GM20000 (cell line): Measurements from ENCODE around the gene TEAD4.
A peak's percentile ranks its signal among the peaks of the same experiment; 100 is the strongest.

Experiments
- DNase-seq: peaks from one replicate; pipeline ENCODE4 v3.0.0; 2012; ENCODE audit warnings: low spot score
- TF ChIP-seq, protein P1 (sequence below): IDR thresholded peaks from 2 replicates; pipeline ENCODE4 v1.5.1; 2012; ENCODE audit warnings: mild to moderate bottlenecking, control low read depth; ENCODE audit errors: extremely low read depth, missing control alignments

TEAD4 gene

DNA sequence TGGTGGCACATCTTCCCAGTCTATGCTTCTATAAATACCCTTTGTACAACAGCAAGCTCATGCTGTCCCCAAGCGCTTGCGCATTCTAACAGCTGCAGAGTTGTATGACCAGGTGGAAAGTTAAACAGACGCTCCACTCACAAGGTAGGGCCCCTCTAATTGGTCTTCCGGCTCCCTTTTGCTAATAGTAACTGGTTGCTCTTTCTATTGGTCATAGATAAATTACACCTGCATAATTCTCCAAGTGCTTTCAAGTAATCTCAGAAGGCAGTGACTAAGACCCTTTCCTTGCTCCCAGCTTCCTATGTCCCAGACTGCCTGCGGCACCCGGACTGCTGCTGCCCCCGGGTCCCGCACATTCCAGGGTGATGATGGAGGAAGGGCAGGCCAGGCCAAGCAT lies 111.9 kb downstream of the TEAD4 start:
- TF ChIP-seq, protein P1, sequence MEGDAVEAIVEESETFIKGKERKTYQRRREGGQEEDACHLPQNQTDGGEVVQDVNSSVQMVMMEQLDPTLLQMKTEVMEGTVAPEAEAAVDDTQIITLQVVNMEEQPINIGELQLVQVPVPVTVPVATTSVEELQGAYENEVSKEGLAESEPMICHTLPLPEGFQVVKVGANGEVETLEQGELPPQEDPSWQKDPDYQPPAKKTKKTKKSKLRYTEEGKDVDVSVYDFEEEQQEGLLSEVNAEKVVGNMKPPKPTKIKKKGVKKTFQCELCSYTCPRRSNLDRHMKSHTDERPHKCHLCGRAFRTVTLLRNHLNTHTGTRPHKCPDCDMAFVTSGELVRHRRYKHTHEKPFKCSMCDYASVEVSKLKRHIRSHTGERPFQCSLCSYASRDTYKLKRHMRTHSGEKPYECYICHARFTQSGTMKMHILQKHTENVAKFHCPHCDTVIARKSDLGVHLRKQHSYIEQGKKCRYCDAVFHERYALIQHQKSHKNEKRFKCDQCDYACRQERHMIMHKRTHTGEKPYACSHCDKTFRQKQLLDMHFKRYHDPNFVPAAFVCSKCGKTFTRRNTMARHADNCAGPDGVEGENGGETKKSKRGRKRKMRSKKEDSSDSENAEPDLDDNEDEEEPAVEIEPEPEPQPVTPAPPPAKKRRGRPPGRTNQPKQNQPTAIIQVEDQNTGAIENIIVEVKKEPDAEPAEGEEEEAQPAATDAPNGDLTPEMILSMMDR, result no peak

DNA sequence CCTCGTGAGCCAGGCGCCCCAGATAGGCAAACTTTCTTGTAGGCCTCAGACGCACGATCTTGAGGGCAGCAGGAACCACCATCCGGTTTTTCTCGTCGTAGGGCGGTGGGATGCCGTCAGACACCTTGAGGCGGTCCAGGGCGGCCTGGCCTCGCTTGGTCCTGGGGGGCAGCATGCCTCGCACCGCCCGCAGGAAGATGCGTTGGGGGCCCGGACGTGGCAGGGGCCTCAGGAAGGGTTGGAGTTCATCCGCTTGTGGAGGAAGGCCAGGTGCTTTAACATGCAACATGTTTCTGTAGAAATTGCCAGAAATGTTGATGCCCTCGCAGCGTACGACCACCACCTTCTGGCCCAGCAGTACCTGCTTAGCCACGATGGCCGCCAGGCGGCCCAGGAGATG lies 112.5 kb downstream of the TEAD4 start:
- no peak for DNase-seq
- TF ChIP-seq, protein P1, result no peak

More for the DNA sequence above, 111.9 kb downstream of the TEAD4 start:
- DNase-seq, result no peak

DNA sequence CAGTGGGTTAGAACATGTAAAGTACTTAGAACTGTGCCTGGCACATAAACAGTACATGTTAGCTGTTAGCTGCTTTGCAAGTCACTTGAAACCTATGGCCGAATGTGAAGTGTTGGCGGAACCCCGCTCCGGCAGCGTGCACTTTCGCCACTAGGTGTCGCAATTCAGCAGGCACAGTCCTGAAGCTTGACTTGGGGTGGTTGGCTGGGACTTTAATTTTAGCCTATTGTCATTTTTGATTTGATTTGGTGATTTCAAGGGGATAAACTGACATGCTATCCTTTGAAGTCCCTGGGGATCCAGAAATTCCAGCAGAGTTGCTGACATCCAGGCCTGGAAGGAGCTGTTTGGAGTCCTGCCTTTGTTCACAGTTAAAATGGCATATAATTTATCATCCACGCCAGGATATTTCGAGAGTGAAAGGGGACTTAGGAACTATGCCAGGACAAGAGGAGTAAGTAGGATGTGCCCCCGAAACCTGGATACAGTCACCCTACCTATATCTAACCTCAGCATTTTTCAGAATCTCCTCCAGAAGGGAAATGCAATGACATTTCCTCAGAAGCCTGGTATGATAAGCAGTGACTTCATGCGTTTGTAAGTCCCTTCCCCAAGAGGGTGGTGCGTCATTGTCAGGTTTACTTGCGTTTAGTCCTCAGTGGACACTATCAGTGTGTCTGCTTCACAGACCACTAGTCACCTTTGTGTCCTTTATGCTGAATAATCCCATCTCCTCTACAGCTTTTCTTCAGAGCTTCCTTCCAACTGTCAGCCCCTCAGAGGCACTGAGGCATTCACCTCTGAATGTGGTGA lies 114.4 kb downstream of the TEAD4 start:
- DNase-seq, result peak; percentile 93

DNA sequence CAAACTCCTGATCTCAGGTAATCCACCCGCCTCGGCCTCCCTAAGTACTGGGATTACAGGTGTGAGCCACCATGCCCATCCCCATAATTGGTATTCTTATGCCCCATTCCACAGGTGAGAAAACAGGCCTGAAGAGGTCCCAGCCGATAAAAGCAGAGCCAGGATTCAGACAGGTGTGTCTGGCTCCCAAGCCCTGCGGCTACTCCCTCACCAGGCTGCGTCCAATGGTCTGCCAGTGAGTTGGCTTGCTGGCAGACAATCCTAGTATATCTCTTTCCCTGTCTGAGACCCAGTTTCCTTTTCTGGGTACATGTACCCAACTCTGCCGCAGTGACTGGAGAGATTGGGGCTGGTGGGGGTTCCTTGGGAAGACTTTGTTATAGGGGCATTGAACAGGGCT lies 116.1 kb downstream of the TEAD4 start:
- no peak for DNase-seq
- TF ChIP-seq, protein P1, result no peak

More for the DNA sequence above, 114.4 kb downstream of the TEAD4 start:
- TF ChIP-seq, protein P1, result peak; percentile 98

DNA sequence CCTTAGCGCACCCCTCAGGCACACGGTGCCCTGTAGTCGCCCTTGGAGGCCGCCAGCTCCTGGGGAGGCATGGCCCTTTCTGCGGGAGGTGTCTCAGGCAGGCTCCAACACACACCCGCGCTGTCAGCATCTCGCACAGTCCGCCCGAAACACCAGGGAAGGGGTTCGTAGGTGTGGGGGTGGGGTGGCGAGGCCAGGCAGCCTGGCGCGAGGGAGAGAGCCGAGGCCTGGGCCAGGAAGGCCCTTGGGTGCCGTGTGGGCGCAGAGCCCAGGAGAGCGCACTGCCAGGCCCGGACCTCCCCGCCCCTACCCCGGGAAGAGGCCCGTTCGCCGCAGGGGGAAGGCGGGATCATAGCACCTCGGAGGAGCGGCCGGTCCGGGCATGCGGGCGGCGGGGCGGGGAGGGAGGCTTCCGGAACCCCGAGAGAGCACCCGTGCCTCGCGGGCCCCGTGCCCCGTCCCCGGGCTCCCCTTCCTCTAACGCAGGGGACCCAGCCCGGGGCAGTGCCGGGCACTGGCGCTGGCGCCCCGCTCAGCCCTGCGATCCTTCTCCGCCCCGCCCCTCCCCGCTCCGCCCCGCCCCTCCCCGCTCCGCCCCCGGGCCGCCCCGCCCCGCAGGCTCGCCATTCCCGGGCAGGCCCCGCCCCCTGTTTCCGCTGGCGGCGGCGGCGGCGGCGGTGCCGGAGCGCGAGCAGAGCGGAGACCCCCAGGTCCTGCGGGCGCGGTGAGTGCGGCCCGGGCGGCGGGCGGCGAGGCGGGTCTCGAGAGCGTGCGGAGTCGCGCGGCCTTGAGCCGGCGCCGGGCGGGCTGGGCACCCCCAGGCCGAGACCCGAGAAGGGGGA lies 117.8 kb downstream of the TEAD4 start, which contains the start of gene TSPAN9:
TSS of gene TSPAN9 (plus strand) at position 650 of the 842 bp plus-strand sequence. CDS start 123,815 bp downstream, outside the sequence.
- TF ChIP-seq, protein P1, result no peak
- DNase-seq, result peak; percentile 95

DNA sequence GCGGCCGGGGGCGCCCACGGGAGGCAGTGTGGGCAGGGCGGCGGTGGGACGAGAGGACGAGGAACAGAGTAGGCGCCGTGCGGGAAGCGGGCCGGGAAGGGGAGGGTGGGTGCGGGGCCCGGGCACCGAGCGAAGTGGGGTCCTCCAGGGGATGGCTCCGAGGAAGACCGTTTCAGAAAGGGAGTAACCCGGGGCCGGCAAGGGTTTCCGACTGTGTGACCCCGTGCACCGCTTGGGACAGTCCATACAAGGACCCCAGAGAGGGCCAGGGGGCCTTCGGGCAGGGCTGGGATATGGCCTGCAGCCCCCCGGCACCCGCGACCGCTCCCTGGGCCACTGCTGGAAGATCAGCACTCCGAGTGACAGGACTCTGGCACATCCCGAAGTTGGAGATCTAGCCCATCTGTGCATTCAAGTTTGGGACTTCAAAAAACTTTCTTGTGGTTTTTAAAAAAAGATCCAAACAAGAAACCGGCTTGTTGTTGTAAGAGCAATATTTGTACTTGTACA lies 118.4 kb downstream of the TEAD4 start:
- TF ChIP-seq, protein P1, result no peak
- no peak for DNase-seq
